NCI-H526 treated with DMSO at 0.1 percent for 48 hours (cell line): ENCODE measurements around the gene ZNF485.
"Not testable (repeated sequence)": the region's sequence is repeated elsewhere in the genome, so short reads cannot be mapped to it uniquely, and the experiment has no call there.

Experiments
- DNase-seq: peaks from one replicate; lab custom pipeline; 2025; lab: John Stamatoyannopoulos, UW

Gene ZNF485

DNA sequence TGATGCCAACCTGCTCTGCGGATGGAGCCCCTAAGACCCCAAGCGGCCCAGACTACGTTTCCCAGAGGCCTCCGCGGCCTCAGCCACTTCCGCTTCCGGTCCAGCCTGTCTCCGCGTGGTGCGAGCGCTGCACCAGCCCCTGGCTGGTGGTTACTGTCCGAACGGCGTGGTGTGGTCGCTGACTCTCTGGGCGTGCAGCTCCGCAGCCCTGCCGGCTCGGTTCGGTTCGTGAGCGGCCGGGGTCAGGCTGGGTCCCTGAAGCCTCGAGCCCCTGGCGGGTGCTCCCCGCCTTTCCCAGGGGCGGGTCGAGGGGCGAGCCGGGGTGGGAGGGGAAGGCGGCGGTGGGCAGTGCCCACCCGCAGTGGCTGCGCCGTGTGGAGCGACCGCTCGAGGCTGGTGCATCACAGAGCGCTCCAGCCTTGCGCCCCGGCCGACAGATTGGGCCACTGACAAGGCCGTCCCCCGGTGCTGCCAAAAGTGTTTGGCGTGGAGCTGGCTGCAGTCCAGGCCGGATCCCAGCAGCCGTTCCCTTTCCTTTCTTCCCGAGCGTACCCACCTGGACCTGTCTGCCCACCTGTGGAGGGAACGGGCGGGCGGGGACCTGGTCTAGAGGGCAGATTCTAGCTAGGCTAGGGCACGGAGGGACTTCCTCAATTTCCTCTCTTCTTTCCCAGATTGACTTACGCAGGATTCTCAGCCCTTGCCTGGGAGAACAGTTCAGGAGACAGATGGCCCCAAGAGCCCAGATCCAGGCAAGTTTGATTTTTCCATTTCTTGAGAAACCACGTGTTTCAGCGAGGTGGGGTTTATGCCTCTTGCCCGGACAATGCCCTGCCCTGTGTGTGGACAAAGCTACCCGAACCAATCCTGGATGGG is at the start of gene ZNF485:
Gene ZNF485 (plus strand): TSS at position 116 of the 876 bp plus-strand sequence. CDS start 613 bp downstream, at position 729.
- peak; percentile 9 for DNase-seq

DNA sequence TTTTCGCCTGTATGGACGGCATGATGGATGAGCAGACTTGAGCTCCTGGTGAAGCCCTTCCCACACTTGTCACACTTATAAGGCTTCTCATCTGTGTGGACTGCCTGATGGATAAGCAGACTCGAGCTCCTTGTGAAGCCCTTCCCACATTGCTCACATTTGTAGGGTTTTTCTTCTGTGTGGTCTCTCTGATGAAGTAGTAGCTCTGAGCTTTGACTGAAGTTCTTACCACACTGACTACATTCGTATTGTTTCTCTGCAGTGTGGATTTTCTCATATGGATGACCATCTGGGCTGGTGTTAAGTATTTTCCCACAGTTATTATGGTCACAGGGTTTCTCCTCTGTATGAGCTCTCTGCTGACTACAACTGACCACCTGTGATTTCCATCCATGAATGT is 49.0 kb upstream of the ZNF485 start:
- no peak for DNase-seq

DNA sequence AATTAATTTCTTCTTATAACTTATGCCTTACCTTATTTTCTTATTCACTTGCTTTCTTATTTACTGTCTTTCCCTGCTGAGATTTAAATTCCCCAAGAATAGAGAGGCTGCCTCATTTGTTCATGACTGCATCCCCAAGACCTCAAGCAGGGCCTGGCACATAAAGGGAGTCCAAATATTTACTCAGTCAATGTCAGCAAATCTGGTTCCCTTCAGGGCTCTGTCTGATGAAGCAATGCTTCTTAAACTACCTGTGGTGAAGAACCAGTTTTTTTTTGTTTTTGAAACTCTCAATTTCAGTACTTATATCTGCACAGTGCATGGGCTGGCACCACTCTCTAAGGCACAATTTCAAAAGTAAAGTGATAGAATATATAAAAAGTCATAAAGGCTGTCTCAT is 36.6 kb upstream of the ZNF485 start:
- DNase-seq = no peak

- DNase-seq = no peak
Measured at GRCh38 chr10:43570971-43571370, 35.3 kb upstream of the ZNF485 start.

DNA sequence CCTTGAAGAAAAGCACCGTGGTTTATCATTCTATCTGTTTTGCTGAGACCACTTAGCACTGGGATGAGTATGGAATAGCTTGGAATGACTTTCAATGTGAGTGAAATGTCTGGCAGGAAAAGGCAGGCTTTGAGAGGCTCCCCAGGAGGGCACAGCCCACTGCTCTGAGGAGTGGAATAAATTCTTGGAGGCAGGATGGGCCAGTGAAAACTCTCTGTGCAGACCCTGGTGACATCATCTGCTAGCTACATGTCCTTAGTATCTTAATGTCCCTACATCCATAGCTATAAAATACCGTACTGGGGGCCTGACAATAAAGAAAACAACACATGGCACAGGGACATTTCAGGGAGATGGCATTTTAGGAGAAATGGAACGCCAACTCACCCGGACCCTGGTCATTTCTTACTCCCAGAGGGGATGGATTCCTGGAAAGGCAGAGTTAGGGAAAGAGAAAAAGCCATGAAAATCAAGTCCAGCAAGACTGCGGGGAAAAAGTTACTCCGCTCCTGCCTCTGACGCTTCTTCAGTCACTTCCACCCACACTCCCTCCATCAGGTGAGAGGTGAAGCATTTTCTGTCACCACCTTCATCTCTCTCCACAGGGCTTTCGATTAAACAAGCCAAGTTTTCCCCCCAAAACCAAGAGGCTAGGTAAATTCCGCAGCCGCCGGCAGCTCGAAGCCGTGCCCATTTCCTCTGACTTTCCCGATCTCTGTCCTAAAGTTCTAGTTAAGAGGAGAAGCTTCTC is 32.8 kb upstream of the ZNF485 start:
- DNase-seq = no peak

DNA sequence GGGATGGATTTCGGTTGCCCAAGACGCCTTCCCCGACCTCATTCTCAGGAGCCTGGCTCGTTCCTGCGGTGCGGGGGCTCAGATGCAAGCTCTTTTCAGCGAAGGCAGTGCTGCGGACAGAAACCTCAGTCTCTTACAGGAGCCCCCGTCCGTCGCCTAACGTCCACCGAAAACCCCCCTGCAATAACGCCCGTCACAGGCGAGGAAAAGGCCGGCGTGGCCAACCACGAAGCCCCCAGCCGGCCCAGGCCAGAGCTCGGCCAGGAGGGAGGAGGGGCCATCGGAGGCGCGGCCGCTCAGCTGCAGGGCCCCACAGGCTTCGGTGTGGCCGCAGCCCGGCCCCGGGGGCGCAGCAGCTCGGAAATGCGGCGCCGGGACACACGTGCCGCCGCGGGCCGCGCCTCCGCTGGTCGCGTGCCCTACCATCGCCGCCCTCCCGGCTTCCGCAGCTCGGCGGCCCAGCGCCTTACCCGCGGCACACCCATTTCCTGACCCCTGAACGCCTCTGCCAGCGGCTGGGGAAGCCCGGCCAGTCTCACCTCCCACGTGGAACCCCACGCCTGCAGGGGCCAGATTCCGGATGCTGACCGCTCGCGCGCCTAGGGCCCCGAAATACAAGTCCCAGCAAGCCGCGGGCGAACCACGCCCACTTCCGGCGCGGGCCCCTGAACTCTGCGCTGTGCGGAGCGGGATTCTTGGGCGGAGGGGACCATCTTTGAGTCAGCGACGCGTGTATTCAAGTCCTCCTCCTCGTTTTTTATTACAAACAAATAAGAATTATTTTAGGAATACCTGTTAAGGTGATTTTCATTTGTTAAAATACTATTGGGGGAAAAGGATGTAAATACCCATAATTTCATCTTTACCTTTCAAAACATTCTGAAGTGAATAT is 32.0 kb upstream of the ZNF485 start, which contains the start of gene ZNF239:
Gene ZNF239 (minus strand): TSS at position 616 of the 892 bp plus-strand sequence. CDS start 16,537 bp downstream, outside the sequence.
- DNase-seq = peak; percentile 42

DNA sequence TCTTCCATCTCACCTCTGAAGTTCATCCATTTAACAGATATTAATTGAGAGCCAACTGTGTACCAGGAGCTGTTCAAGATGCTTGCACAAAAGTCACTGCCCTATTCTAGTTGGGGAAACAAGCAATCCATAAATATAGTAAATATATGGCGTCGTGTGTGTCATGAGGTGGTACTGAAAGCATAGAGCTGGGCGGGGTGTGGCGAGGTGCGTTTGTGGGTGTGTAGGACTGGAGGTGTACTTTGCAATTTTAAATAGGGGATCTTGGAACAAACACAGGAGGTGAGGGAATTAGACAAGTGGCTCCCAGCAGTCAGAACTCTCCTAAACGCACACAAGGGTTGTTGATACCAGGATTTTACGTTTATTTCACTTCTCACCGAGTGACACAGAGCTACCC is 31.3 kb upstream of the ZNF485 start:
- DNase-seq = no peak

DNA sequence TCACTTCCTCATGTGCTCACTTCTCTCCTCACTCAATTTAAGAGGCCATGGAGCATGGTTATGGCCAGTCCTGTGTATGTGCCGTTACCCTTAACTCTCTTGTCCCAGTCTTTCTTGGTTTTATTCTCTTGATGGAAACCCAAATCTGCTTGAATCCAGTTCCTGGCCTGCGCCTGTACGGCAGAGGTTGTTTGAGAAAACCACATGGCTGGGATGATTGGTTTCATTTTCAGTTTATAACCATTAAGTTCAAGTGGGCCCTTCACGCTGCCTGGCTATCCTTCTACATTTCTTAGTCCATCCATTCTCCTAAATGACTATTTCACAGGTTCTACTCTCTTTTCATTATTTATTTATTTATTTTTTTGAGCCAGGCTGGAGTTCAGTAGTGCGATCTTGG is 30.2 kb upstream of the ZNF485 start:
- DNase-seq = no peak

GRCh38 chr10:43576580-43576979 is 29.7 kb upstream of the ZNF485 start:
- no peak for DNase-seq

- no peak for DNase-seq
Measured at GRCh38 chr10:43584051-43584450, 22.2 kb upstream of the ZNF485 start.

DNA sequence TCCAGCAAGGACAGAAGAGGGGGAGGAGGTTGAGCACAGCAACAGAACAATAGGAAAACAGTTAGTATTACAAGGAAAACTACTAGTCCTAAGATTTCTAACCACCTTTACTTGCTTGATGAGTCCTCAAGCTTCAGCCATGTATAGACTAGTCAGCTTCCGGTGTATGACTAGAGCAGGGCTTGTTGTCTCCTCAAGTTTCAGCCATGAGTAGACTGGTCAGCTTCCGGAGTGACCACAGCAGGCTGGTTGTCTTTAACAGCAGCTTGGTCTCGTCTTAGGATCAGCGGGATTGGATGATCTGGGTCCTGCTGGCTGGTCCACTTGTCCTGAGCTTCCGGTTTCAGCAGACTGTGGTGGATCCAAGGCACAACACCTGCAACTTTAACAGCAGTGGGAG is 21.2 kb upstream of the ZNF485 start:
- no peak for DNase-seq

DNA sequence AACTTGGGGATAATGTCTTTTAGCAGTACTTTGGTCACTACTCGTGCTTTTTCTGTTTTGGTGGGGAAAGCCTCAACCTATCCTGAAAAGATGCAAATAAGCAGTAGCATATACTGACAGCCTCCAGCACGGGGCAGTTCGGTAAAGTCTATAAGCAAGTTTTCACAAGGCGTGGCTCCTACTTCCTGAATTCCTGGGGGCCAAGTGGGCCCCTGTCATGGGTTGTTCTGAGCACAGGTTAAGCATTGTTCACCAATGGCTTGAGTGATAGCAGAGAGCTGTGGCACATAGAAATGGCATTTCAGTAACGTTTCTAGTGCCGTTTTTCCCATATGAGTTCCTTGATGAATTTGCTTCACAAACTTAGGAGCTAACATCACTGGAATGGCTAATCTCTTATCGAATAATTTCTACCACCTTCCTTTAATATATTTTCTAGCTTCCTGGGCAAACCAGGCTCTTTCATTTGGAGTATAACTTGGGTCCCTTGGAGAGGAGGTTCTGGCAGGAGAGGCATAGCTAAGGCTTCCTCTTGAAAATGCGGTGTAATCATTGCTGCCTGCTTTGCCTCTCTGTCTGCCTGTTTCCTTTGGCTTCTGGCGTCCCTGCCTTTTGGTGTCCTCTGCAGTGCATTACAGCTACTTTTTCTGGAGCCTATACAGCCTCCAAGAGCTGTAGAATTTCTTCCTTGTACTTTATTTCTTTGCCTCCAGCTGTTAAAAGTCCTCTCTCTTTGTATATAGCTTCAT is 20.1 kb upstream of the ZNF485 start:
- no peak for DNase-seq

DNA sequence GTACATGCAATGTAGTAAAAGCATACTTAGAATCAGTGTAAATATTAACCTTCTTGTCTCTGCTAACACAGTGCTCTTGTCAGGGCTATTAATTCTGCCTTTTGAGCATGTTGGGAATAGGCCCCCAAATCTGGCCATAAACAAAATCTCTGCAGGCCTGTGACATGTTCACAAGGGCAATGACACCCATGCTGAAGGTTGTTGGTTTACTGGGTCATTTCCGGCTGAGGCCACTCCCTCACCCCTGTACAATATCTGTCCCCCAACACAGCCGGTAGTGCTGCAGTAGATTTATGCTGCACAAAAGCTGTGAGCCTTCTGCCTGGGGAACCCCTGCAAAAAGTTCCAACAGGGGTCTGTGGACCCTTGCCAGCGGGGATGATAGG is 19.5 kb upstream of the ZNF485 start:
- DNase-seq = not testable (repeated sequence)

- no peak for DNase-seq
Measured at GRCh38 chr10:43591303-43591904, 14.8 kb upstream of the ZNF485 start.

DNA sequence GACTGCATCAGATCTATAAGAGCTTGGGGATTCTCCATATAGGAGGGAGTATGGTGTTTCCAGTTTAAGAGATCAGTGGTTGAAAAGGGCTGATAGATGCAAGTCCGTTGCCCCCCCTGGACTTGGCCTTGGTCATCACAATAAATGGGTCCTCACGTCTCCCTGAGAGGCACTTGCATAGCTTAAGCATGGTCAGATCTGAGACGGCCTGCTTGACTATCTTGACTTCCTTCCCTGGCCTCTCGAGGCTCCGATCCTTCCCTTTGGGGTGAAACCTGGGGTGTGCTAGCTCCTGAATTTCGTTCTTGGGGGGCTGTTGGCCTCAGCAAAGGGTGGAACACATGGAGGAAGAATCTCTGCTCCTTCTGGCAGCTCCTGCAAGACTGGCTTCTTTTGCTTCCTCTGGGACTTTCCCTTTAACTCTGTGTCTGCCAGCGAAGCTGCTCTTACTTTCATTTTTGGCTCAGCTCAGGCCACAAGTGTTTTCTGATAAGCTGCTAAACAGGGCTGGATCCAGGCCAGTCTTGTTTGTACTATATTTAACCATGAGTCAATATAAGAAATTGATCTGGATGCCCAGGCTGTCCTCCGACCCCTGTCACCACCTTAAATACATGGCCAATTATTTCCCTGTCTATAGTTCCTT is 11.2 kb upstream of the ZNF485 start:
- DNase-seq = no peak

- DNase-seq = no peak
Measured at GRCh38 chr10:43595739-43596298, 10.4 kb upstream of the ZNF485 start.

GRCh38 chr10:43596546-43596945 is 9.7 kb upstream of the ZNF485 start:
- DNase-seq = no peak

DNA sequence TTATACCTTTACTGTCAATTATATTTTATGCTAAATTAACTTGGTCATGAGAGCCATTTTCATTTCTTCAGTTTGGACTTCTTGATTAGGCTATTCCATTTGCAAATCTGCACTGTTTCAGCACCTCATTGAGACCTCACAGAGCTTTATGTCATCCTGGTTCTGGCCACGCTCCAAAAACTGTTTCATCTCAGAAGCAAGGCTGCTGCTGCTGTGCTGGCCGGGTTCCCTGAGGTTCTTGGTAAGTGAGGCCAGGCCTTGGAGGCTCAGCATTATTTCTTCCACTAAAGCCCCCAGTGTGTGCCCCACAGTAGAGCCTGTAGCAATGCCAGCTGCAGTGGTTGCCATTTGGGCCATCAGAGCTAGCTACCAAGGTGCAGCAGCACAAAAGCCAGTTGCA is 7.8 kb upstream of the ZNF485 start:
- DNase-seq = no peak

DNA sequence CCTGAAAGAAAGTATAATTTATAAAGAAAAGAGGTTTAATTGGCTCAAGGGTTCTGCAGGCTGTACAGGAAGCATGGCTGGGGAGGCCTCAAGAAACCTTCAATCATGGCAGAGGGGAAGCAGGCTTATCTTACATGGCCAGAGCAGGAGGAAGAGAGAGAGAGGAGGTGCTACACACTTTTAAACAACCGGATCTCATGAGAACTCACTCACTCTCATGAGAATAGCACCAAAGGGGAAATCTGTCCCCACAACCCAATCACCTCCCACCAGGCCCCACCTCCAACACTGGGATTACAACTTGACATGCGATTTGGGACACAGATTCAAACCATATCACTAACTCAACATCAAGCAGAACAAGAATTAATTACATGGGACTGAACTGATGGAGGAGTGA is 6.9 kb upstream of the ZNF485 start:
- no peak for DNase-seq

- not testable (repeated sequence) for DNase-seq
Measured at GRCh38 chr10:43601576-43601975, 4.7 kb upstream of the ZNF485 start.
